Neural crest cell (in vitro differentiated cells): ENCODE data around the gene CDKL5. TPM values are rescaled to one million over a fixed set of nuclear protein-coding genes. Genes with fewer than 3 reads are reported as not detected.

Experiments used
- DNase-seq: peaks from one replicate; pipeline ENCODE4 v3.0.0; 2021; ENCODE audit warnings: low read depth, mixed read lengths, low spot score
- H3K27ac Mint-ChIP-seq: one replicate; pipeline ENCODE4 v1.8.0; 2021; ENCODE audit warnings: mild to moderate bottlenecking, mixed read lengths; ENCODE audit not compliant: unreplicated experiment
- H3K27me3 Mint-ChIP-seq: 2 replicates; pipeline ENCODE4 v1.8.0; 2021; ENCODE audit warnings: low read depth, mild to moderate bottlenecking, mixed read lengths
- H3K36me3 Mint-ChIP-seq: 2 replicates; pipeline ENCODE4 v1.8.0; 2021; ENCODE audit warnings: low read depth, mild to moderate bottlenecking, mixed read lengths
- H3K4me1 Mint-ChIP-seq: 2 replicates; pipeline ENCODE4 v1.8.0; 2021; ENCODE audit warnings: mixed read lengths
- H3K4me3 Mint-ChIP-seq: one replicate; pipeline ENCODE4 v1.8.0; 2021; ENCODE audit warnings: mild to moderate bottlenecking, mixed read lengths
- H3K9me3 Mint-ChIP-seq: 2 replicates; pipeline ENCODE4 v1.8.0; 2021; ENCODE audit warnings: mixed read lengths
- total RNA-seq: library from RNA; stranded (reverse); gene quantifications from 2 replicates; pipeline ENCODE4 v1.2.1, GENCODE V29; 2021
- TF ChIP-seq, protein P1 (sequence below): fragments of 200-600 bp; sonication (generic); conservative IDR thresholded peaks from 2 replicates; pipeline ENCODE4 v1.5.0; 2021; ENCODE audit warnings: antibody characterized with exemption, mild to moderate bottlenecking

CDKL5 gene
- total RNA-seq, 1 donor from 2014 or later, result 3.7 TPM

GRCh38 chrX:18676470-18676869 is 251.1 kb downstream of the CDKL5 start:
- Mint-ChIP-seq H3K27me3 (peaks cover 4% of the 10 kb centered on the region), H3K4me1 (no peaks in the 10 kb centered on the region), H3K36me3 (no peaks in the 10 kb centered on the region), H3K4me3 (peak overlapping the region; percentile 90), H3K27ac (no peak overlapping the region), H3K9me3 (peaks cover 4% of the 10 kb centered on the region)
- TF ChIP-seq, protein P1, sequence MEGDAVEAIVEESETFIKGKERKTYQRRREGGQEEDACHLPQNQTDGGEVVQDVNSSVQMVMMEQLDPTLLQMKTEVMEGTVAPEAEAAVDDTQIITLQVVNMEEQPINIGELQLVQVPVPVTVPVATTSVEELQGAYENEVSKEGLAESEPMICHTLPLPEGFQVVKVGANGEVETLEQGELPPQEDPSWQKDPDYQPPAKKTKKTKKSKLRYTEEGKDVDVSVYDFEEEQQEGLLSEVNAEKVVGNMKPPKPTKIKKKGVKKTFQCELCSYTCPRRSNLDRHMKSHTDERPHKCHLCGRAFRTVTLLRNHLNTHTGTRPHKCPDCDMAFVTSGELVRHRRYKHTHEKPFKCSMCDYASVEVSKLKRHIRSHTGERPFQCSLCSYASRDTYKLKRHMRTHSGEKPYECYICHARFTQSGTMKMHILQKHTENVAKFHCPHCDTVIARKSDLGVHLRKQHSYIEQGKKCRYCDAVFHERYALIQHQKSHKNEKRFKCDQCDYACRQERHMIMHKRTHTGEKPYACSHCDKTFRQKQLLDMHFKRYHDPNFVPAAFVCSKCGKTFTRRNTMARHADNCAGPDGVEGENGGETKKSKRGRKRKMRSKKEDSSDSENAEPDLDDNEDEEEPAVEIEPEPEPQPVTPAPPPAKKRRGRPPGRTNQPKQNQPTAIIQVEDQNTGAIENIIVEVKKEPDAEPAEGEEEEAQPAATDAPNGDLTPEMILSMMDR, result peak; percentile 47
- DNase-seq, result peak; percentile 7

DNA sequence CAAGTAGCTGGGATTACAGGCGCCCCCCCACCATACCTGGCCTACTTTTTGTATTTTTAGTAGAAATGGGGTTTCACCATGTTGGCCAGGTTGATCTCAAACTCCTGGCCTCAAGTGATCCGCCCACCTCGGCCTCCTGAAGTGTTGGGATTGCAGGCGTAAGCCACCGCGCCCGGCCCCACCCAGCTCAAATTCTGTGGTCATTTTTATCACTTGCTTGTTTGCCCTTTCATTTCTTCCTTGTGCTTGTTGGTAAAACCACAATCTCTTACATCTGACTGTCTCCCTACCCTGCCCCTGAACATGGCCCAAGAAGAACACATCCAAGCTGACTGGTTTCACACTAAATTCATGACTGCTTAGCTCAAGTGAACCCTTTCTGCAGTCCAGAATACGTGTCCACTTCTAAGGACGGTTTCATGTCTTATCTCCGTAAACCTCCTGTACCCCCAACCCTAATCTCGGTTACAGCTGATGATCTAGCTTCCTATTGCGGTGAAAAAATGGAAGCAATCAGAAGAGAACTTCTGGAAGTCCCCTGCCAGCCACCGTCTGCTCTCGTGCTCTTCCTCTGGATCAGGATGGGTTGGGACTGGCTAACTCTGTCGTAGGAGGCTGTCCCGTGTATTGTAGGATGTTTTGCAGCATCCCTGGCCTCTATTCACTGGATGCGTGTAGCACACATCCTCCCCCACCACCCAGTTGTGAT is 251.9 kb downstream of the CDKL5 start:
- peaks cover 4% of the 10 kb centered on the region for H3K9me3 Mint-ChIP-seq
- TF ChIP-seq, protein P1, result no peak
- H3K27me3 Mint-ChIP-seq, result peaks cover 4% of the 10 kb centered on the region
- no peaks in the 10 kb centered on the region for H3K36me3 Mint-ChIP-seq
- no peak for DNase-seq
- no peaks in the 10 kb centered on the region for H3K4me1 Mint-ChIP-seq
- no peak overlapping the region for H3K27ac Mint-ChIP-seq
- H3K4me3 Mint-ChIP-seq, result peak overlapping the region; percentile 28

GRCh38 chrX:18681996-18682395 is 256.6 kb downstream of the CDKL5 start:
- TF ChIP-seq, protein P1, result no peak
- H3K27me3 Mint-ChIP-seq, result no peaks in the 10 kb centered on the region
- no peaks in the 10 kb centered on the region for H3K36me3 Mint-ChIP-seq
- no peak overlapping the region for H3K27ac Mint-ChIP-seq
- DNase-seq, result no peak
- peaks cover 4% of the 10 kb centered on the region for H3K9me3 Mint-ChIP-seq
- H3K4me1 Mint-ChIP-seq, result no peaks in the 10 kb centered on the region
- no peak overlapping the region for H3K4me3 Mint-ChIP-seq

- Mint-ChIP-seq H3K4me3 (no peak overlapping the region), H3K36me3 (no peaks in the 10 kb centered on the region), H3K4me1 (no peaks in the 10 kb centered on the region), H3K9me3 (peaks cover 4% of the 10 kb centered on the region), H3K27ac (no peak overlapping the region), H3K27me3 (no peaks in the 10 kb centered on the region)
- DNase-seq, result no peak
- TF ChIP-seq, protein P1, result no peak
Measured at GRCh38 chrX:18682979-18683387, 257.6 kb downstream of the CDKL5 start.

GRCh38 chrX:18687856-18688495 is 262.6 kb downstream of the CDKL5 start:
- no peaks in the 10 kb centered on the region for H3K4me1 Mint-ChIP-seq
- H3K4me3 Mint-ChIP-seq, result no peak overlapping the region
- H3K36me3 Mint-ChIP-seq, result no peaks in the 10 kb centered on the region
- no peaks in the 10 kb centered on the region for H3K9me3 Mint-ChIP-seq
- no peak for DNase-seq
- H3K27ac Mint-ChIP-seq, result no peak overlapping the region
- H3K27me3 Mint-ChIP-seq, result peaks cover 7% of the 10 kb centered on the region
- TF ChIP-seq, protein P1, result no peak
